ENCODE results near the gene LRRC7. TPM values are rescaled to one million over a fixed set of nuclear protein-coding genes. Genes with fewer than 3 reads are reported as not detected.

LRRC7 gene
- total and polyA plus RNA-seq, 2 of the 8 experiments (the other 6 are each of a cell fraction or from before 2014, with no cell fraction given): 0.03 to 0.17 TPM

GRCh38 chr1:69929308-69930057 lies 361.8 kb downstream of the LRRC7 start:
- FAIRE-seq (no peak), DNase-seq (ENCODE audit: low read depth in 1 of 2, low spot score in 2 of 2) (no peak)
- no peaks in the 10 kb centered on the region for H3K79me2 ChIP-seq (ENCODE audit: control insufficient read depth in 1 of 2, insufficient read depth in 2 of 2, low read length in 2 of 2)
- no peak overlapping the region for H4K91ac ChIP-seq (replicated peaks; ENCODE audit: insufficient read length, low read length)
- H3K9me3 ChIP-seq (ENCODE audit: insufficient read depth in 2 of 2, low read depth in 1 of 2, low read length in 1 of 2): peaks cover 0 to 12% of the 10 kb centered on the region in 2 experiments; a peak in 2 of 4 replicates
- no peaks in the 10 kb centered on the region for H4K20me1 ChIP-seq (replicated peaks in 1 of 2; ENCODE audit: control insufficient read depth in 1 of 2, insufficient read depth in 2 of 2, low read length in 2 of 2)
- 93% methylated on average over 2 of the region's 2 CpGs; no CpG with 5 or more reads in 1 of the 2 experiments for WGBS, 2 experiments (ENCODE audit: extremely low coverage in 1 of 2, insufficient coverage in 1 of 2, insufficient read length in 1 of 2, insufficient replicate concordance in 2 of 2, low coverage in 1 of 2, low lambda C conversion rate in 2 of 2, missing lambda C conversion rate in 1 of 2)
- H3K4me3 ChIP-seq (ENCODE audit: extremely low read depth in 1 of 4, insufficient read depth in 2 of 4, low read depth in 3 of 4, low read length in 4 of 4): no peak overlapping the region
- H3K14ac ChIP-seq (ENCODE audit: insufficient read length): no peak overlapping the region
- H2BK20ac ChIP-seq (ENCODE audit: low read length): no peak overlapping the region
- no peak overlapping the region for H2AFZ ChIP-seq (ENCODE audit: low read length)
- H3K79me1 ChIP-seq (ENCODE audit: low read depth, low read length): no peaks in the 10 kb centered on the region
- H3K23me2 ChIP-seq (ENCODE audit: low read depth, low read length): no peaks in the 10 kb centered on the region
- H3K27ac ChIP-seq (ENCODE audit: low read depth, low read length): no peak overlapping the region
- no peak overlapping the region for H2BK15ac ChIP-seq (ENCODE audit: low read length)
- no peak overlapping the region for H3K4me2 ChIP-seq (ENCODE audit: insufficient read depth in 1 of 2, low read depth in 2 of 2, low read length in 2 of 2)
- H3K36me3 ChIP-seq (ENCODE audit: control insufficient read depth in 2 of 4, insufficient read depth in 4 of 4, low read length in 3 of 4): no peaks in the 10 kb centered on the region
- no peak overlapping the region for H2BK12ac ChIP-seq (ENCODE audit: low read depth, low read length)
- CTCF ChIA-PET (ENCODE audit: partially characterized antibody): no interaction called here
- H3K9ac ChIP-seq (replicated peaks in 1 of 4; ENCODE audit: extremely low read depth in 1 of 4, low read depth in 3 of 4, low read length in 3 of 4): no peak overlapping the region
- H4K8ac ChIP-seq (ENCODE audit: extremely low read depth, insufficient read depth, low read length): no peak overlapping the region
- H3K56ac ChIP-seq (replicated peaks; ENCODE audit: insufficient read length, low read depth, low read length): no peak overlapping the region
- no peak overlapping the region for H3K18ac ChIP-seq (ENCODE audit: extremely low read depth, low read length)
- TF ChIP-seq EGR1 (IDR thresholded peaks at IDR 0.05; ENCODE audit: borderline replicate concordance, low read depth, low read length) (no peak), FOSL1 (IDR thresholded peaks at IDR 0.05; ENCODE audit: insufficient read depth, low read depth, low read length) (no peak), CHD1 (IDR thresholded peaks at IDR 0.05; ENCODE audit: low read depth, low read length) (no peak), SAP30 (IDR thresholded peaks at IDR 0.05; ENCODE audit: insufficient read depth, insufficient replicate concordance, low read length) (no peak), YY1 (IDR thresholded peaks at IDR 0.05; ENCODE audit: low read depth, low read length) (no peak)
- no peak overlapping the region for H2BK120ac ChIP-seq (replicated peaks; ENCODE audit: low read depth, low read length)
- H2BK5ac ChIP-seq (ENCODE audit: low read depth, low read length): no peak overlapping the region
- H3K23ac ChIP-seq (ENCODE audit: insufficient read length): no peak overlapping the region
- H4K5ac ChIP-seq (ENCODE audit: insufficient read length, low read depth, low read length): no peak overlapping the region
- no peaks in the 10 kb centered on the region for H3K4me1 ChIP-seq (replicated peaks in 1 of 4; ENCODE audit: control insufficient read depth in 3 of 4, insufficient read depth in 4 of 4, low read length in 3 of 4)
- POLR2A ChIA-PET (ENCODE audit: partially characterized antibody): no interaction called here
- no peaks in the 10 kb centered on the region for H3K27me3 ChIP-seq (replicated peaks in 1 of 4; ENCODE audit: control insufficient read depth in 3 of 4, extremely low read depth in 1 of 4, insufficient read depth in 3 of 4, low read length in 3 of 4)
- no peak overlapping the region for H2AK5ac ChIP-seq (ENCODE audit: low read depth, low read length)
- H3K4ac ChIP-seq (replicated peaks; ENCODE audit: insufficient read length, low read depth, low read length): no peak overlapping the region
